Esophagus muscularis mucosa (tissue), 3 donors: Measurements from ENCODE around the gene NR5A2.

Experiments
- POLR2AphosphoS5 ChIP-seq, 2 donors: sonication (generic); formaldehyde crosslinking; IDR thresholded peaks; one replicate each; pipeline ENCODE4 v1.6.1; 2017; ENCODE audit warnings: antibody characterized with exemption in 2 of 2
- TF ChIP-seq, protein P1 (sequence below), 3 experiments: fragments of 200-600 bp in 2 of 3; fragments of 450-650 bp in 1 of 3; sonication (generic) in 2 of 3; IDR thresholded peaks; one replicate each; pipeline ENCODE4 v1.5.1; 2017 to 2019; ENCODE audit warnings: antibody characterized with exemption in 3 of 3, mild to moderate bottlenecking in 2 of 3, moderate library complexity in 1 of 3

DNA sequence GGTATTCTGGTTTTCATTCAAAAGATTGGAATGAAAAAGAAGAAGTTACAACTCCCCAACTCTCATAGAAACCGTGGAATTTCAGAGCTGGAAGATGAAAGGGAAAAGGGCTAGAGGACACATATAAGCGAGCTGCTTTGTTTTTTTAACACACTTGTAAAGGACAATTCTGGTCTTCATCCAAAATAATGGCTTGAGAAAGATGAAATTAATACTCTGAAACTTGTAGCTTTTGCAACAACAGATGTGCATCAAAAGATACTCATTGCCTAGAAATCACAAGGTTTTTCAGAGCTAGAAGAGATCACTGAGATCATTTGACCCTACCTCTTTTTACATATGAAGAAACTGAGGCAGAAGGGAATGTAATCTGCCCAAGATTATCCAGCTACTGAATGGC, 25.6 kb downstream of the NR5A2 start:
- TF ChIP-seq POLR2AphosphoS5 (IDR thresholded peaks at IDR 0.05), result no peak
- TF ChIP-seq, protein P1, sequence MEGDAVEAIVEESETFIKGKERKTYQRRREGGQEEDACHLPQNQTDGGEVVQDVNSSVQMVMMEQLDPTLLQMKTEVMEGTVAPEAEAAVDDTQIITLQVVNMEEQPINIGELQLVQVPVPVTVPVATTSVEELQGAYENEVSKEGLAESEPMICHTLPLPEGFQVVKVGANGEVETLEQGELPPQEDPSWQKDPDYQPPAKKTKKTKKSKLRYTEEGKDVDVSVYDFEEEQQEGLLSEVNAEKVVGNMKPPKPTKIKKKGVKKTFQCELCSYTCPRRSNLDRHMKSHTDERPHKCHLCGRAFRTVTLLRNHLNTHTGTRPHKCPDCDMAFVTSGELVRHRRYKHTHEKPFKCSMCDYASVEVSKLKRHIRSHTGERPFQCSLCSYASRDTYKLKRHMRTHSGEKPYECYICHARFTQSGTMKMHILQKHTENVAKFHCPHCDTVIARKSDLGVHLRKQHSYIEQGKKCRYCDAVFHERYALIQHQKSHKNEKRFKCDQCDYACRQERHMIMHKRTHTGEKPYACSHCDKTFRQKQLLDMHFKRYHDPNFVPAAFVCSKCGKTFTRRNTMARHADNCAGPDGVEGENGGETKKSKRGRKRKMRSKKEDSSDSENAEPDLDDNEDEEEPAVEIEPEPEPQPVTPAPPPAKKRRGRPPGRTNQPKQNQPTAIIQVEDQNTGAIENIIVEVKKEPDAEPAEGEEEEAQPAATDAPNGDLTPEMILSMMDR (IDR thresholded peaks at IDR 0.05), result no peak
